OCI-M2 (cell line): Measurements from ENCODE around the gene DMTF1.
"Not testable (repeated sequence)": the region's sequence is repeated elsewhere in the genome, so short reads cannot be mapped to it uniquely, and the experiment has no call there.

Source experiments
- DNase-seq: peaks from one replicate; lab custom pipeline; 2025; ENCODE audit not compliant: unreplicated experiment; lab: John Stamatoyannopoulos, UW

The DMTF1 gene

GRCh38 chr7:87220734-87221215, 68.5 kb downstream of the DMTF1 start:
- no peak for DNase-seq

GRCh38 chr7:87223666-87224065, 71.4 kb downstream of the DMTF1 start:
- no peak for DNase-seq

GRCh38 chr7:87225696-87226095, 73.4 kb downstream of the DMTF1 start:
- no peak for DNase-seq

GRCh38 chr7:87226495-87226894, 74.2 kb downstream of the DMTF1 start:
- no peak for DNase-seq

- no peak for DNase-seq
Measured at GRCh38 chr7:87231258-87231657, 79.0 kb downstream of the DMTF1 start.

GRCh38 chr7:87231711-87232110, 79.5 kb downstream of the DMTF1 start:
- DNase-seq = no peak

- no peak for DNase-seq
Measured at GRCh38 chr7:87234949-87235348, 82.7 kb downstream of the DMTF1 start.

GRCh38 chr7:87238464-87239051, 86.3 kb downstream of the DMTF1 start:
- DNase-seq = not testable (repeated sequence)

GRCh38 chr7:87245671-87246070, 93.4 kb downstream of the DMTF1 start:
- DNase-seq = not testable (repeated sequence)
